ENCODE data around the gene ERCC8.

ERCC8 gene

GRCh38 chr5:60830581-60831127 lies 114.2 kb downstream of the ERCC8 start:
- no peak for DNase-seq

DNA sequence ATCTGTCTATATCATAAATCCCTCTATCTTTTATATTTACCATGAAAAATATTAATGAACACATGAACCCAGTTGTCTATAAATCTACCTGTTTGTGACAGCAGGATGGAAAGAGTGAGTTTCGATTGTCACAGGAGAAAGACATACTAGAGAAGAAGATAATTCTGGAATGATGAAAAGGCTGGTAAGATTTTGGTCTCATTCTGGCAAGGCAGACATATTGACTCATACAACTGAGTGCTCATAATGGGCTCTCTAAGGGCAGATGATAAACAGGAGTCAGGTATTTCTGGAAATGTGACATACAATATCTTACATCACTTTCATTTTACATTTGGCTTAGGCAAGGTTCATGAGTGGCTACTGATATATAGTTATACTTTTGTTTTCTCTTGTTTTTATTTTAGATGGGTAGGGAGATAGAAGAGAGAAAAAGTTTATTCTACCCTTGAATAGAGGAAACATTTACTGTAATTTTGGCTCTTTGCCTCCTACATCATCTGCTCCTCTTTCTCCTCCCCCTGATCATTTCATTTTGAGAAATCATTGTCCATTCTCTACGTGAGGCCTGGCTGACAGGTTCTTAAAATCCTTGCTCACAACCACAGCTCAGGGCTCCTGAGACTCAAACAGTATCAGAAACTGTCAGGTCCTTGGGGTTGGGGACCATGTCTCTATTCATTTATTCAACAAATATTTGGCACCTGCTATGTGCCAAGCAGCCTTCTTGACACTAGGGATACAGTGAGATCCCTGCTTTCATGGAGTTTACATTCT lies 115.2 kb downstream of the ERCC8 start:
- DNase-seq = no peak

GRCh38 chr5:60827201-60827600 lies 117.7 kb downstream of the ERCC8 start:
- DNase-seq = no peak

DNA sequence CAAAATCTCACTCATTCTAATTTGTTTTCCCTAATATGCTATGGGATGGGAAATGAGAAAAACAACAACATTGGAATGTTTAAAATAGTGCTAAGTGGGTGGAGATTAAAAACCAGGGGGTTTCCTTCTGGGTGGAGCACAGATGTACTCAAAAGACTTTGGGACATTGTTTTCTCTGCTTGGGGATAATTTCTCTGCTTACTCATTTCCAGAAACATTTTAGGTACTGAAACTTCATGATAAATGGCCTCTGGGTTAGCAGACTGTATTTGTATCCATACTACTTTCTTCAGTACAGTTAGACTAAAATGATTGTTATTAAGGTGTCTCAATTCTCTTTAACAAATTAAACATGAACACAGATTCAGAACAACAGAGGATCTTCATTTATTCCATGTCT lies 118.2 kb downstream of the ERCC8 start:
- no peak for DNase-seq

Measured in femur (tissue), 1 donor.